GM13976 (cell line): Measurements from ENCODE around the gene PRPF18.

Experiments
- DNase-seq: peaks from one replicate; pipeline ENCODE4 v3.0.0; 2012; ENCODE audit warnings: low spot score
- CTCF ChIP-seq: IDR thresholded peaks from 2 replicates; pipeline ENCODE4 v1.5.1; 2012; ENCODE audit warnings: borderline replicate concordance, mild to moderate bottlenecking; ENCODE audit not compliant: insufficient read depth; ENCODE audit errors: extremely low read depth, missing control alignments, control extremely low read depth
- in situ Hi-C: fragments of 300-500 bp; cut with MboI; formaldehyde crosslinking; loops from one replicate; pipeline ENCODE4 v1.12.0; 2022; ENCODE audit warnings: low sequenced_read_pairs, mixed read lengths, inconsistent platforms; ENCODE audit not compliant: unreplicated experiment

The PRPF18 gene

GRCh38 chr10:13669182-13669855 is 82.6 kb downstream of the PRPF18 start:
- in situ Hi-C loops, result no loop called here
- DNase-seq, result no peak
- no peak for TF ChIP-seq CTCF

GRCh38 chr10:13669901-13670300 is 83.1 kb downstream of the PRPF18 start:
- no peak for DNase-seq
- in situ Hi-C loops, result no loop called here
- no peak for TF ChIP-seq CTCF

GRCh38 chr10:13670311-13670710 is 83.5 kb downstream of the PRPF18 start:
- in situ Hi-C loops, result no loop called here
- TF ChIP-seq CTCF, result no peak
- no peak for DNase-seq

GRCh38 chr10:13671904-13672303 is 85.1 kb downstream of the PRPF18 start:
- DNase-seq, result no peak
- in situ Hi-C loops, result no loop called here
- TF ChIP-seq CTCF, result no peak

GRCh38 chr10:13672548-13672947 is 85.8 kb downstream of the PRPF18 start:
- no peak for DNase-seq
- in situ Hi-C loops, result no loop called here

GRCh38 chr10:13673156-13673555 is 86.4 kb downstream of the PRPF18 start:
- in situ Hi-C loops, result no loop called here
- no peak for DNase-seq
- no peak for TF ChIP-seq CTCF

More at GRCh38 chr10:13672548-13672947, 85.8 kb downstream of the PRPF18 start:
- TF ChIP-seq CTCF, result no peak
